H9 (cell line): Measurements from ENCODE around the gene OLFM1. TPM values are rescaled to one million over a fixed set of nuclear protein-coding genes. Genes with fewer than 3 reads are reported as not detected.

Experiments used
- DNase-seq: peaks from one replicate; pipeline ENCODE4 v3.0.0-alpha.2; 2017
- H2AFZ ChIP-seq: one replicate; pipeline ENCODE4 v1.6.1; 2013; ENCODE audit warnings: mild to moderate bottlenecking, low read length, control low read depth, moderate library complexity
- H2AK5ac ChIP-seq: 2 replicates; pipeline ENCODE4 v1.6.1; 2013; ENCODE audit warnings: low read length, control low read depth, mixed read lengths; ENCODE audit not compliant: insufficient read length
- H2BK120ac ChIP-seq: one replicate; pipeline ENCODE4 v1.6.1; 2013; ENCODE audit warnings: low read depth, mild to moderate bottlenecking, low read length, control low read depth, inconsistent platforms; ENCODE audit not compliant: poor library complexity, severe bottlenecking
- H2BK12ac ChIP-seq: 2 replicates; pipeline ENCODE4 v1.6.1; 2013; ENCODE audit warnings: low read length, control low read depth, mixed read lengths, low read depth; ENCODE audit not compliant: insufficient read length
- H2BK15ac ChIP-seq: 2 replicates; pipeline ENCODE4 v1.6.1; 2013; ENCODE audit warnings: low read depth, low read length, control low read depth
- H2BK20ac ChIP-seq: one replicate; pipeline ENCODE4 v1.6.1; 2013; ENCODE audit warnings: low read depth, mild to moderate bottlenecking, low read length, control low read depth, inconsistent platforms; ENCODE audit not compliant: poor library complexity, severe bottlenecking
- H2BK5ac ChIP-seq: 2 replicates; pipeline ENCODE4 v1.6.1; 2013; ENCODE audit warnings: low read length, control low read depth, mixed read lengths; ENCODE audit not compliant: insufficient read length
- H3K14ac ChIP-seq: 2 replicates; pipeline ENCODE4 v1.6.1; 2013; ENCODE audit warnings: low read length, control low read depth; ENCODE audit not compliant: insufficient read depth
- H3K18ac ChIP-seq: 2 replicates; pipeline ENCODE4 v1.6.1; 2013; ENCODE audit warnings: low read depth, mild to moderate bottlenecking, mixed read lengths, low read length, control low read depth; ENCODE audit not compliant: insufficient read length
- H3K23ac ChIP-seq: 2 replicates; pipeline ENCODE4 v1.6.1; 2013; ENCODE audit warnings: low read length, control low read depth, mixed read lengths, low read depth; ENCODE audit not compliant: insufficient read length
- H3K23me2 ChIP-seq: 2 replicates; pipeline ENCODE4 v1.6.1; 2013; ENCODE audit warnings: low read depth, mild to moderate bottlenecking, mixed read lengths, low read length, control low read depth; ENCODE audit not compliant: insufficient read length, poor library complexity, severe bottlenecking
- H3K27ac ChIP-seq: 2 replicates; pipeline ENCODE4 v1.5.1; 2013; ENCODE audit warnings: low read length, control low read depth, mixed read lengths, low read depth; ENCODE audit not compliant: insufficient read length
- H3K27me3 ChIP-seq: 2 replicates; pipeline ENCODE4 v1.6.1; 2013; ENCODE audit warnings: low read length, control low read depth, inconsistent platforms; ENCODE audit not compliant: insufficient read depth
- H3K4ac ChIP-seq: 2 replicates; pipeline ENCODE4 v1.6.1; 2013; ENCODE audit warnings: low read depth, mild to moderate bottlenecking, control low read depth, inconsistent platforms, low read length, moderate library complexity
- H3K4me1 ChIP-seq: 2 replicates; pipeline ENCODE4 v1.6.1; 2013; ENCODE audit warnings: low read length, control low read depth, inconsistent platforms; ENCODE audit not compliant: insufficient read depth
- H3K4me2 ChIP-seq: 2 replicates; pipeline ENCODE4 v1.6.1; 2013; ENCODE audit warnings: low read length, control low read depth, mixed read lengths; ENCODE audit not compliant: insufficient read length, insufficient read depth
- H3K56ac ChIP-seq: 2 replicates; pipeline ENCODE4 v1.6.1; 2013; ENCODE audit warnings: low read depth, mild to moderate bottlenecking, mixed read lengths, low read length, control low read depth; ENCODE audit not compliant: insufficient read length
- H3K79me1 ChIP-seq: 2 replicates; pipeline ENCODE4 v1.6.1; 2013; ENCODE audit warnings: low read depth, mild to moderate bottlenecking, moderate library complexity, low read length, control low read depth, inconsistent platforms; ENCODE audit not compliant: insufficient read depth, poor library complexity, severe bottlenecking
- H3K79me2 ChIP-seq: 2 replicates; pipeline ENCODE4 v1.6.1; 2013; ENCODE audit warnings: low read length, control low read depth, inconsistent platforms; ENCODE audit not compliant: insufficient read depth
- H3K9ac ChIP-seq: 2 replicates; pipeline ENCODE4 v1.6.1; 2013; ENCODE audit warnings: low read length, control low read depth, mixed read lengths; ENCODE audit not compliant: insufficient read length; ENCODE audit errors: extremely low read depth
- H3K9me3 ChIP-seq: one replicate; pipeline ENCODE4 v1.6.1; 2013; ENCODE audit warnings: low read depth, low read length, inconsistent platforms; ENCODE audit not compliant: control insufficient read depth
- H3T11ph ChIP-seq: one replicate; pipeline ENCODE4 v1.6.1; 2013; ENCODE audit warnings: mild to moderate bottlenecking, low read length, control low read depth, inconsistent platforms
- H4K20me1 ChIP-seq: one replicate; pipeline ENCODE4 v1.6.1; 2013; ENCODE audit not compliant: control insufficient read depth, insufficient read length, insufficient read depth
- H4K5ac ChIP-seq: 2 replicates; pipeline ENCODE4 v1.6.1; 2013; ENCODE audit warnings: low read depth, mild to moderate bottlenecking, mixed read lengths, low read length, control low read depth; ENCODE audit not compliant: insufficient read length
- H4K8ac ChIP-seq: replicated peaks from 2 replicates; pipeline ENCODE4 v1.6.1; 2013; ENCODE audit warnings: low read length, control low read depth, mixed read lengths, low read depth; ENCODE audit not compliant: insufficient read length
- H4K91ac ChIP-seq: 2 replicates; pipeline ENCODE4 v1.6.1; 2013; ENCODE audit warnings: low read depth, mild to moderate bottlenecking, moderate library complexity, mixed read lengths, low read length, control low read depth; ENCODE audit not compliant: insufficient read length
- H3K27ac Mint-ChIP-seq, 3 experiments: 2 replicates in 2 of 3; 3 replicates in 1 of 3; pipeline ENCODE4 v1.8.0; 2020 to 2021; ENCODE audit warnings: mixed read lengths in 3 of 3, mild to moderate bottlenecking in 1 of 3, moderate library complexity in 1 of 3
- H3K27me3 Mint-ChIP-seq: 2 replicates; pipeline ENCODE4 v1.8.0; 2021; ENCODE audit warnings: low read depth, mild to moderate bottlenecking, moderate library complexity, mixed read lengths
- H3K36me3 Mint-ChIP-seq, 3 experiments: 2 replicates in 2 of 3; 3 replicates in 1 of 3; pipeline ENCODE4 v1.8.0; 2020 to 2021; ENCODE audit warnings: low read depth in 3 of 3, mixed read lengths in 3 of 3; ENCODE audit not compliant: insufficient read depth in 1 of 3
- H3K4me1 Mint-ChIP-seq, 2 experiments: 2 replicates each; pipeline ENCODE4 v1.8.0; 2020; ENCODE audit warnings: mixed read lengths in 2 of 2
- H3K4me3 Mint-ChIP-seq, 2 experiments: 2 replicates in 1 of 2; 3 replicates in 1 of 2; pipeline ENCODE4 v1.8.0; 2020 to 2021; ENCODE audit warnings: mild to moderate bottlenecking in 2 of 2, mixed read lengths in 2 of 2, moderate library complexity in 1 of 2
- H3K9me3 Mint-ChIP-seq, 2 experiments: 2 replicates in 1 of 2; 3 replicates in 1 of 2; pipeline ENCODE4 v1.8.0; 2020; ENCODE audit warnings: mild to moderate bottlenecking in 2 of 2, mixed read lengths in 2 of 2, moderate library complexity in 1 of 2
- CTCF ChIP-seq: fragments of 200-600 bp; sonication (generic); conservative IDR thresholded peaks from 3 replicates; pipeline ENCODE4 v1.8.0; 2021; ENCODE audit warnings: antibody characterized with exemption, mild to moderate bottlenecking
- WGBS: extraction: QIAGEN DNeasy Blood & Tissue Kit; methylation state at CpG from one replicate; pipeline ENCODE4 v1.1.7; 2013; ENCODE audit warnings: missing lambda C conversion rate, low lambda C conversion rate, mixed read lengths; ENCODE audit not compliant: insufficient read length; ENCODE audit errors: extremely low coverage; 5-methylcytosine and 5-hydroxymethylcytosine counted together
- total RNA-seq: library from RNA; stranded (reverse); gene quantifications from 2 replicates; pipeline ENCODE4 v1.2.1, GENCODE V29; 2021

The OLFM1 gene
- total RNA-seq, 1 experiment from 2014 or later = 34.1 TPM

GRCh38 chr9:135043345-135043744 is 44.1 kb upstream of the OLFM1 start:
- Histone ChIP-seq H3K23ac (no peak overlapping the region), H2AK5ac (no peak overlapping the region), H2BK12ac (no peak overlapping the region), H3K9ac (no peak overlapping the region), H3K18ac (no peak overlapping the region), H3K4me2 (no peak overlapping the region), H4K8ac (no peak overlapping the region), H2BK20ac (no peak overlapping the region), H3K79me2 (no peaks in the 10 kb centered on the region), H2BK5ac (no peak overlapping the region), H4K91ac (no peak overlapping the region), H2AFZ (no peak overlapping the region), H2BK15ac (no peak overlapping the region), H3K23me2 (no peaks in the 10 kb centered on the region), H3K9me3 (no peaks in the 10 kb centered on the region), H3K79me1 (no peaks in the 10 kb centered on the region), H4K5ac (no peak overlapping the region), H3K4me1 (no peaks in the 10 kb centered on the region), H3K27me3 (no peaks in the 10 kb centered on the region), H3K14ac (no peak overlapping the region), H3K27ac (no peak overlapping the region), H2BK120ac (no peak overlapping the region), H3K56ac (no peak overlapping the region), H3K4ac (no peak overlapping the region), H4K20me1 (no peaks in the 10 kb centered on the region), H3T11ph (no peak overlapping the region)
- Mint-ChIP-seq H3K4me3 (no peak overlapping the region), H3K9me3 (no peaks in the 10 kb centered on the region), H3K4me1 (peaks cover 4% of the 10 kb centered on the region in 2 experiments; a peak in 3 of 4 replicates), H3K36me3 (no peaks in the 10 kb centered on the region), H3K27ac (no peak overlapping the region), H3K27me3 (peaks cover 1% of the 10 kb centered on the region)
- TF ChIP-seq CTCF = no peak
- DNase-seq = no peak
- WGBS = no CpG with 5 or more reads among the region's 11 CpGs
